Measurements from ENCODE around the gene SMPD3.

Gene SMPD3

GRCh38 chr16:68379472-68380347 lies 68.6 kb downstream of the SMPD3 start:
- H3K36me3 Mint-ChIP-seq (ENCODE audit: low read depth), result no peaks in the 10 kb centered on the region
- no peaks in the 10 kb centered on the region for H3K27me3 Mint-ChIP-seq
- peaks cover 14% of the 10 kb centered on the region for H3K4me1 Mint-ChIP-seq (ENCODE audit: low read depth)
- no peaks in the 10 kb centered on the region for H3K9me3 Mint-ChIP-seq
- H3K27ac Mint-ChIP-seq, result no peak overlapping the region
- H3K4me3 Mint-ChIP-seq, result no peak overlapping the region
- no peak for DNase-seq

- no peak overlapping the region for H3K27ac Mint-ChIP-seq
- H3K27me3 Mint-ChIP-seq, result no peaks in the 10 kb centered on the region
Measured at GRCh38 chr16:68378436-68379415, 69.6 kb downstream of the SMPD3 start.

DNA sequence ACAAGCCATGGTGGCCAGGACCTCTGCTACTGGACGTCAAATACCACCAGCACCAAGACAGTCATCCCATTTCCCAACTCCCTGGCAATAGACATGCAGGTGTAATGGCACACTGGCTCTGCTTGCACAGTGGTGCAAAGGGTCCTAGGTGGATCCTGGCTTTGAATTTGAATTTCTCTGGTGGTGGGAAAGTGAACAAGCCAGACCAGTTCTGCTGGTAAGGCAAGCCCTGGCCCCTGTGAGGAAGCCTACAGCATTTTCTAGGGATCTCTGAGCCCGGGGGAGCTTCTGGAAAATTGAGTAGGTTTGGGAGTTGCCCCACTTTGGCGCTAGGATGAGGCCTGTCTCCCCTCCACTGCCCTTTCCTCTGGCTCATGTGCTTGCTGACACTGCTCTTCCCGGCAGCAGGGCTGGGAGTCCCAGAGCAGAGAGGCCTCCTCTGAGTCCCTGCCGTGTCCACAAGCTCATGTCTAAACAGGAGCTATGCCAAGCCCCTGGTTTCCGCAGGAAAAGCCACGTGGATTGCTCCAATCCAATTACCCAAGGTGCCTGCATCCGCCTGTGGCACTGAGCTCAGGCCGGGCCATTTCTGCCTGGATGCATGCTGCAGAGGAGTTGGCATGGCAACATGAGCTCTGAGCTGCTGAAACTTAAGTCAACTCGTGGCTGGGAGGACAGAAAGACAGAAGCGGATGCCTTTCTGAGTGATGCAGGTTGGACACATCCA lies 70.5 kb downstream of the SMPD3 start:
- Mint-ChIP-seq H3K36me3 (ENCODE audit: low read depth) (no peaks in the 10 kb centered on the region), H3K4me1 (ENCODE audit: low read depth) (peaks cover 14% of the 10 kb centered on the region), H3K27me3 (no peaks in the 10 kb centered on the region), H3K9me3 (no peaks in the 10 kb centered on the region), H3K4me3 (no peak overlapping the region), H3K27ac (no peak overlapping the region)
- no peak for DNase-seq

More at GRCh38 chr16:68378436-68379415, 69.6 kb downstream of the SMPD3 start:
- Mint-ChIP-seq H3K36me3 (ENCODE audit: low read depth) (no peaks in the 10 kb centered on the region), H3K9me3 (no peaks in the 10 kb centered on the region), H3K4me3 (no peak overlapping the region), H3K4me1 (ENCODE audit: low read depth) (peaks cover 14% of the 10 kb centered on the region)
- no peak for DNase-seq

DNA sequence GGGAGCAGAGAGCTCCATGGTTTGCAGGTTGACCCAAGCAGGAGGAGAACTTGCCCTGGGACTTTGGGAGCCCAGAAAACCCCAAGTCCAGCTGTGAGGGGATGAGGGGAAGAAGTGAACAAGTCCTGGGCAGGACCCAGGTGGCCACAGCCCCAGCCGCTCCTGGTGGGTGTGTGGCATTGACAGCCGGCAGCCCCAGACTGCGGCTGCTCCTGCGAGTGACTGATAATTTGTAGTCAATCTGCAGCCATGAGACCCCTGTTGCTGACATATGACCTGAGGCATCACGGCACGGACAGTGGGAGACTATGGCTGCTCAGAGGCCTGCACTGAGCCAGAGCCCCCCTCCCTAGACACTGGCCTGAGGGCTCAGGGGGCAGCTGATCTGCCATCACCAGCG lies 71.1 kb downstream of the SMPD3 start:
- H3K27ac Mint-ChIP-seq, result no peak overlapping the region
- no peaks in the 10 kb centered on the region for H3K27me3 Mint-ChIP-seq
- H3K4me1 Mint-ChIP-seq (ENCODE audit: low read depth), result peaks cover 14% of the 10 kb centered on the region
- no peak overlapping the region for H3K4me3 Mint-ChIP-seq
- DNase-seq, result no peak
- no peaks in the 10 kb centered on the region for H3K9me3 Mint-ChIP-seq
- no peaks in the 10 kb centered on the region for H3K36me3 Mint-ChIP-seq (ENCODE audit: low read depth)

GRCh38 chr16:68376590-68376989 lies 71.7 kb downstream of the SMPD3 start:
- no peaks in the 10 kb centered on the region for H3K27me3 Mint-ChIP-seq
- H3K4me1 Mint-ChIP-seq (ENCODE audit: low read depth), result peaks cover 14% of the 10 kb centered on the region
- no peaks in the 10 kb centered on the region for H3K36me3 Mint-ChIP-seq (ENCODE audit: low read depth)
- no peak overlapping the region for H3K27ac Mint-ChIP-seq
- no peaks in the 10 kb centered on the region for H3K9me3 Mint-ChIP-seq
- DNase-seq, result no peak
- no peak overlapping the region for H3K4me3 Mint-ChIP-seq

DNA sequence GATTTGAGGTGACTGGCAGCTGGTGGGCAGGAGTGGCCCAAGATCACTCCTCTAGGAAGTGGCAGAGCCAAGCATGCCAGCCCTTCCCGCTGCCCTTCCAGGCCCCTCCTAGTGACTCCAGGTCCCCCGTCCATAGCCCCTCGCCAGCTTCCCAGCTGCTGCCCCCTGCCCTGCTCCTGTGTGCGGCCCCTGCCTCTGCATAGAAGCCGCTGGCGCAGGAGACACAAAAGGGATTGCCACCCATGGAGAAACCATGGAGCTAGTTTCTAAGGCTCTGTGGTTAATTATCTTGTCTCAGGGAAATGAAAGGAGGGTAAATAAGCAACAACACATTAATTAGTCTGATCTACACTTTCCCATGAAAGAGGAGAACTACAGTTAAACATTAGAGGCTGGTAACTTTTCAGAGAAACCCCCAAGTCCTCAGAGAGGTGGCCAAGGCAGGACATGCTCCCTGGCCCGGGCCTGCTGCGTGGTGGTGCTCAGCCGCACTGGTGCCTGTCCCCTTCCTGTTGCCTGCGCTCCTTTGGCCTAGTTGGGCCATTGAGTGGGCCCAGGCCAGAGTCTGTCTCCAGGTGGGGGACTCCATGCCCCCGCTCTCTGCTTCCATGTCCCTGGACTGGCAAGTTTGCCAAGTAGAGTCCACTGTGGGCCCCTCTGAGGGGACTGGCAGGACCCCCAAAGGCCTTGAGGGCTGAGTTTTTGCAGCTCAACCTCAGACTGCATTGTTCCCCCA lies 72.3 kb downstream of the SMPD3 start:
- no peaks in the 10 kb centered on the region for H3K27me3 Mint-ChIP-seq
- H3K27ac Mint-ChIP-seq, result no peak overlapping the region
- no peak overlapping the region for H3K4me3 Mint-ChIP-seq
- no peaks in the 10 kb centered on the region for H3K9me3 Mint-ChIP-seq
- no peak for DNase-seq
- peaks cover 14% of the 10 kb centered on the region for H3K4me1 Mint-ChIP-seq (ENCODE audit: low read depth)
- no peaks in the 10 kb centered on the region for H3K36me3 Mint-ChIP-seq (ENCODE audit: low read depth)

DNA sequence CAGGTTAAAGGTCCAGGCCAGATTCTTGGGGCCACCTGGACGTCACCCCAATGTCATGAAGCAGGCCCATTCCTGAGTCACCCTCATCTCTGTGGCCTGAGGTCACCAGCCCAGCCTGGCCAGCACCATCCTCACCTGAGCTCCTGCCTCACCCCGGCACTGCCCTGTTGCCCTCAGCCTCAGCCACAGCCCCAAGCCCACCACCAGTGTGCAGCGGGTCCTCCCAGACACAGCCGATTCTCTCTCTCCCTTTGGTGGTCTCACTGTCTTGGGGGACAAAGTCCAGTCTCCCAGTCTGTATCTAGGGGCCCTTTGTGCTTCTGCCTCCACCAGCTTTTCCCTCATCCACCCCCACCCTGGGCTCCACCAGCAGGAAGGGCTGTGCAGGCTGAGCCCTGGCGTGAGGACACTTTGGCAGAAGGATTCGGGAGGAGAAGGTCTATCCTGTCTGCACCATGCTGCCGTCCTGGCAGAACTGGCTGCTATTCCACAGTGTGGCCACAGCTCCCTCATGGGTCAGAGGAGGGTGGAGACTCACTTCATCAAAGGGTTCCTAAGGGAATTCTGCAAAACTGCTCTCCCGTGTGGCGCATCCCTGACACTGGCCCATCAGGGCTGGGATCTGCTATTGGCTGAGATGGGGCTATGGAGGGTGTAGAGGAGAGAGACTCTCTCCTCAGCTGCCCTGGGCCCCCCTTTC lies 73.2 kb downstream of the SMPD3 start:
- no peaks in the 10 kb centered on the region for H3K36me3 Mint-ChIP-seq (ENCODE audit: low read depth)
- no peak overlapping the region for H3K27ac Mint-ChIP-seq
- H3K4me3 Mint-ChIP-seq, result no peak overlapping the region
- H3K9me3 Mint-ChIP-seq, result no peaks in the 10 kb centered on the region
- no peak for DNase-seq
- peaks cover 22% of the 10 kb centered on the region for H3K4me1 Mint-ChIP-seq (ENCODE audit: low read depth)
- no peaks in the 10 kb centered on the region for H3K27me3 Mint-ChIP-seq

DNA sequence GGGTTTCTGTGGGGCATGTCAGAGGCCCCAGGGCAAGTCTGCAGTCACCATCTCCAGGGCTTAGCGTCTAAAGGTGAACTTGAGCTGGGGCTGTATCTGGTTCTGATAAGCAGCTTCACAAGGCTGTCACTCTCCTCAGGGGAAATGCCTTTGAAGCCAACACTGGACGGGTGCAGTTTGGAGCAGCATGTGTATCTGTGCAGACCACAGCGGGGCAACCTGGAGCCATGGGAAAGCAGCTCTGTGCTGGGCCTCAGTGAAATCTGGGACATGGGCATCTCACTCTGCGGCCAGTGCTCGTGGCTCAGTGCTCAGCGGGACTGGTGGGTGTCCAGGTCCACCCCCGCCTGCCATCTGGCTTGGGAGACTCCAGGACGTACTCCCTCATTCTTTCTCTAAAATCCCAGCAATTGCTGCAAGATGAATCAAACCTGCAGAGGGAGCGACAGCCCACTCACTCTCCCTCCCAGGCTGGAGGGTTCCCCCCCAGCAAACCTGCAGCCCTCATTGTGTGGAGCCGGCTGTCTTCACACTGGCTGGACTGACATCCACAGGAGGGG lies 74.0 kb downstream of the SMPD3 start:
- Mint-ChIP-seq H3K9me3 (no peaks in the 10 kb centered on the region), H3K4me1 (ENCODE audit: low read depth) (peaks cover 23% of the 10 kb centered on the region), H3K36me3 (ENCODE audit: low read depth) (no peaks in the 10 kb centered on the region), H3K27me3 (no peaks in the 10 kb centered on the region), H3K4me3 (no peak overlapping the region), H3K27ac (no peak overlapping the region)
- no peak for DNase-seq

- Mint-ChIP-seq H3K9me3 (no peaks in the 10 kb centered on the region), H3K27me3 (no peaks in the 10 kb centered on the region), H3K36me3 (ENCODE audit: low read depth) (no peaks in the 10 kb centered on the region), H3K4me3 (no peak overlapping the region), H3K27ac (no peak overlapping the region), H3K4me1 (ENCODE audit: low read depth) (peaks cover 23% of the 10 kb centered on the region)
- no peak for DNase-seq
Measured at GRCh38 chr16:68373528-68374245, 74.6 kb downstream of the SMPD3 start.

DNA sequence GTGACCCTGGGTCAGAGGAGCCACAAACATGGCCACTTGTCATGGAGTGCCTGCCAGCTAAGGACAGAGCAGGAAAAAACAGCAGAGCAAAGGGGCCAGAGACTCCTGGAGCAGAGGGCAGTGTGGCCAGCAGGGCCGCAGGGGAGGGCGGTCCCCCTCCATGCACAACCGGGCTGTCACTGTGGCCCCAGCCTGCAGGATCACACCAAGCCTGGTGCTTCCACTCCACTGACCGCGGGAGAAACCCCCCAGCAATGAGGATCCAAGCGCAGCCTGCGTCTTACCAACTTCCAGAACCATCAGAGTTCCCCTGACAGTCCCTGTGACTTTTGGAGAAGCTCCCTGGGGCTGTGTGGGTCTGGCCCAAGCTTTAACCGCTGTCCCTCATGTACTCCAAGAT lies 75.5 kb downstream of the SMPD3 start:
- H3K4me3 Mint-ChIP-seq, result no peak overlapping the region
- peaks cover 31% of the 10 kb centered on the region for H3K4me1 Mint-ChIP-seq (ENCODE audit: low read depth)
- no peak for DNase-seq
- no peaks in the 10 kb centered on the region for H3K9me3 Mint-ChIP-seq
- no peaks in the 10 kb centered on the region for H3K36me3 Mint-ChIP-seq (ENCODE audit: low read depth)
- peaks cover 6% of the 10 kb centered on the region for H3K27me3 Mint-ChIP-seq
- no peak overlapping the region for H3K27ac Mint-ChIP-seq

GRCh38 chr16:68372381-68372720 lies 76.0 kb downstream of the SMPD3 start:
- peaks cover 36% of the 10 kb centered on the region for H3K4me1 Mint-ChIP-seq (ENCODE audit: low read depth)
- no peak overlapping the region for H3K27ac Mint-ChIP-seq
- H3K9me3 Mint-ChIP-seq, result no peaks in the 10 kb centered on the region
- peaks cover 10% of the 10 kb centered on the region for H3K27me3 Mint-ChIP-seq
- H3K36me3 Mint-ChIP-seq (ENCODE audit: low read depth), result no peaks in the 10 kb centered on the region
- H3K4me3 Mint-ChIP-seq, result no peak overlapping the region
- no peak for DNase-seq

DNA sequence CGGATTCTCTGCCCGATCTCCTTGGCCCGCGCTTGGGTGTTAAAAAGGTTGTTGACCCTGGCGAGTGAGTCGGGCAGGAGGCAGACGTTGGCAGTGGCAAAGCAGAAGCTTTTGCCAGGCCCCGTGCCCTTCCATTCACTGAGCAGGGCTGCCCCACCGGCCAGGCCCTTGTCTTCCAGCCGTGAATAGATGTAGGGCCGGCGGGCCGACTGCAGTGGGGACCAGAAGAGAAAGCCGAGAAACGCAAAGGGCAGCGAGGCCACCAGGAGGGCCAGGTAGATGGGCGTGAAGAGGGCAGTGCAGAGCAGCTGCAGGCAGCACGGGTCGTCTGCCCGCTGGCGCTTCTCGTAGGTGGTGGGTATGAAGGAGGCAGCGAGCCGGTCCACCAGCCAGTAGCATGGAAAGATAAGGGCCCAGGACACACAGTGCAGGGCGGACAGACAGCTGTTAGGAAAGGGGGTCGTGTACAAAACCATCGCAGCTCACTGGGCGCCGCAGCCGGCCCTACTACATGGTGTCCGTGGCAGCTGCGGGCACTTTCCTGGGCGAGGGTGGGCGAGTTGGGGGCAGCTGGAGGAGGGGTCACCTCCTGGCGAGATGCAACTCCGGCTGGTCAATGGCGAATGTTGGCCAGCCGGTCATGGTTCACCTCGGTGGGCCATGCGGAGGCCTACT lies 76.5 kb downstream of the SMPD3 start:
- Mint-ChIP-seq H3K4me1 (ENCODE audit: low read depth) (peaks cover 39% of the 10 kb centered on the region), H3K36me3 (ENCODE audit: low read depth) (no peaks in the 10 kb centered on the region)

More for the DNA sequence above, 76.5 kb downstream of the SMPD3 start:
- no peak for DNase-seq
- H3K27ac Mint-ChIP-seq, result no peak overlapping the region
- peaks cover 14% of the 10 kb centered on the region for H3K27me3 Mint-ChIP-seq
- H3K9me3 Mint-ChIP-seq, result no peaks in the 10 kb centered on the region
- no peak overlapping the region for H3K4me3 Mint-ChIP-seq

Data from activated T-cell treated with anti-CD3 and anti-CD28 coated beads, Interleukin-2, amount 50 U/mL, for 24 hours (primary cell).